ENCODE results near the gene BST2. TPM values are rescaled to one million over a fixed set of nuclear protein-coding genes. Genes with fewer than 3 reads are reported as not detected.

The BST2 gene
- total and polyA plus RNA-seq, 9 of the 15 experiments (the other 6 are each of a cell fraction or from before 2014, with no cell fraction given), result 11.2 to 232 (median 151) TPM

DNA sequence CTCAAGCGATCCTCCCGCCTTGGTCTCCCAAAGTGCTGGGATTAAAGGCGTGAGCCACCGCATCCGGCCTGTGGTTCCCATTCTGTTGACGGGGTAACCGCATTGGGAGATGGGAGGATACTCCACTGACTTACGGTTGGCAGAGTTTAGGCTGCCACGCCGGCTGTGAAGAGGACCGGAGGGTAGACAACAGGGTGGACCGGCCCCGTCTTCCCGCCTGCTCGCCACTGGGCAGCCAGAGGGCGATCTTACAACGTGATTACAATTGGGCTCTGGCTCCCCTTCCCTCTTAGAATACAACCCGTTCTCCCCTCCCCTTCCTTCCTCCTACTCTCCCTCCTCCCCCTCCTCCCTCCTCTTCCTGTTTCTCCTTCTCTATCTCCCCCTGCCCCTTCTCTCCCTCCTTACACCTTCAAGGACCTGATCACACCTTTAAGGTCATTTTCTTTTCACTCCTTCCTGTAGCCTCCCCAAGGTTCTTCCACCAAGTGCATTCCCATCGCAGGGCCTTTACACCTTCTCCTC lies 10.5 kb downstream of the BST2 start (continued):
- TF ChIP-seq CBX2 (IDR thresholded peaks at IDR 0.05; ENCODE audit: insufficient read depth, low read length, poor library complexity, severe bottlenecking), result no peak
- TF ChIP-seq L3MBTL2 (IDR thresholded peaks at IDR 0.05), result 0 out of 2 replicates have a peak, but pooled peaks have one; percentile 15
- no peak for TF ChIP-seq ZNF778 (CRISPR knock-in tag; IDR thresholded peaks at IDR 0.05)
- TF ChIP-seq, protein P1, sequence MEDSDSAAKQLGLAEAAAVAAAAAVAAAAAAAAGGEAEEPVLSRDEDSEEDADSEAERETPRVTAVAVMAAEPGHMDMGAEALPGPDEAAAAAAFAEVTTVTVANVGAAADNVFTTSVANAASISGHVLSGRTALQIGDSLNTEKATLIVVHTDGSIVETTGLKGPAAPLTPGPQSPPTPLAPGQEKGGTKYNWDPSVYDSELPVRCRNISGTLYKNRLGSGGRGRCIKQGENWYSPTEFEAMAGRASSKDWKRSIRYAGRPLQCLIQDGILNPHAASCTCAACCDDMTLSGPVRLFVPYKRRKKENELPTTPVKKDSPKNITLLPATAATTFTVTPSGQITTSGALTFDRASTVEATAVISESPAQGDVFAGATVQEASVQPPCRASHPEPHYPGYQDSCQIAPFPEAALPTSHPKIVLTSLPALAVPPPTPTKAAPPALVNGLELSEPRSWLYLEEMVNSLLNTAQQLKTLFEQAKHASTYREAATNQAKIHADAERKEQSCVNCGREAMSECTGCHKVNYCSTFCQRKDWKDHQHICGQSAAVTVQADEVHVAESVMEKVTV (CRISPR knock-in tag; IDR thresholded peaks at IDR 0.05), result peak; percentile 79
- no peak for TF ChIP-seq MEF2A (IDR thresholded peaks at IDR 0.05; ENCODE audit: control insufficient read depth, low read depth, low read length)
- TF ChIP-seq, protein P2, sequence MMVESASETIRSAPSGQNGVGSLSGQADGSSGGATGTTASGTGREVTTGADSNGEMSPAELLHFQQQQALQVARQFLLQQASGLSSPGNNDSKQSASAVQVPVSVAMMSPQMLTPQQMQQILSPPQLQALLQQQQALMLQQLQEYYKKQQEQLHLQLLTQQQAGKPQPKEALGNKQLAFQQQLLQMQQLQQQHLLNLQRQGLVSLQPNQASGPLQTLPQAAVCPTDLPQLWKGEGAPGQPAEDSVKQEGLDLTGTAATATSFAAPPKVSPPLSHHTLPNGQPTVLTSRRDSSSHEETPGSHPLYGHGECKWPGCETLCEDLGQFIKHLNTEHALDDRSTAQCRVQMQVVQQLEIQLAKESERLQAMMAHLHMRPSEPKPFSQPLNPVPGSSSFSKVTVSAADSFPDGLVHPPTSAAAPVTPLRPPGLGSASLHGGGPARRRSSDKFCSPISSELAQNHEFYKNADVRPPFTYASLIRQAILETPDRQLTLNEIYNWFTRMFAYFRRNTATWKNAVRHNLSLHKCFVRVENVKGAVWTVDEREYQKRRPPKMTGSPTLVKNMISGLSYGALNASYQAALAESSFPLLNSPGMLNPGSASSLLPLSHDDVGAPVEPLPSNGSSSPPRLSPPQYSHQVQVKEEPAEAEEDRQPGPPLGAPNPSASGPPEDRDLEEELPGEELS (CRISPR knock-in tag; IDR thresholded peaks at IDR 0.05; ENCODE audit: borderline replicate concordance), result no peak
- TF ChIP-seq RBM34 (IDR thresholded peaks at IDR 0.05; ENCODE audit: borderline replicate concordance, insufficient read depth, low read length), result no peak
- TF ChIP-seq NCOA4 (IDR thresholded peaks at IDR 0.05; ENCODE audit: partially characterized antibody), result peak; percentile 56
- no peak for TF ChIP-seq XRCC5 (IDR thresholded peaks at IDR 0.05; ENCODE audit: low read depth, low read length)
- TF ChIP-seq, protein P3, sequence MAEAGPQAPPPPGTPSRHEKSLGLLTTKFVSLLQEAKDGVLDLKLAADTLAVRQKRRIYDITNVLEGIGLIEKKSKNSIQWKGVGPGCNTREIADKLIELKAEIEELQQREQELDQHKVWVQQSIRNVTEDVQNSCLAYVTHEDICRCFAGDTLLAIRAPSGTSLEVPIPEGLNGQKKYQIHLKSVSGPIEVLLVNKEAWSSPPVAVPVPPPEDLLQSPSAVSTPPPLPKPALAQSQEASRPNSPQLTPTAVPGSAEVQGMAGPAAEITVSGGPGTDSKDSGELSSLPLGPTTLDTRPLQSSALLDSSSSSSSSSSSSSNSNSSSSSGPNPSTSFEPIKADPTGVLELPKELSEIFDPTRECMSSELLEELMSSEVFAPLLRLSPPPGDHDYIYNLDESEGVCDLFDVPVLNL (CRISPR knock-in tag; IDR thresholded peaks at IDR 0.05; ENCODE audit: low read depth), result no peak
- TF ChIP-seq SREBF2 (CRISPR knock-in tag; IDR thresholded peaks at IDR 0.05), result no peak
- no peak for TF ChIP-seq ZNF561 (CRISPR knock-in tag; conservative IDR thresholded peaks at IDR 0.05)
- no peak for TF ChIP-seq ZSCAN32 (CRISPR knock-in tag; IDR thresholded peaks at IDR 0.05)
- TF ChIP-seq ZBTB7A (IDR thresholded peaks at IDR 0.05; ENCODE audit: borderline replicate concordance, control insufficient read depth, low read depth, low read length), result no peak
- TF ChIP-seq, protein P4, sequence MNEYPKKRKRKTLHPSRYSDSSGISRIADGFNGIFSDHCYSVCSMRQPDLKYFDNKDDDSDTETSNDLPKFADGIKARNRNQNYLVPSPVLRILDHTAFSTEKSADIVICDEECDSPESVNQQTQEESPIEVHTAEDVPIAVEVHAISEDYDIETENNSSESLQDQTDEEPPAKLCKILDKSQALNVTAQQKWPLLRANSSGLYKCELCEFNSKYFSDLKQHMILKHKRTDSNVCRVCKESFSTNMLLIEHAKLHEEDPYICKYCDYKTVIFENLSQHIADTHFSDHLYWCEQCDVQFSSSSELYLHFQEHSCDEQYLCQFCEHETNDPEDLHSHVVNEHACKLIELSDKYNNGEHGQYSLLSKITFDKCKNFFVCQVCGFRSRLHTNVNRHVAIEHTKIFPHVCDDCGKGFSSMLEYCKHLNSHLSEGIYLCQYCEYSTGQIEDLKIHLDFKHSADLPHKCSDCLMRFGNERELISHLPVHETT (CRISPR knock-in tag; conservative IDR thresholded peaks at IDR 0.05 in 1 of 2, IDR thresholded peaks at IDR 0.05 in 1 of 2), result no peak
- no peak for TF ChIP-seq ZFPM2 (CRISPR knock-in tag; IDR thresholded peaks at IDR 0.05)
- TF ChIP-seq, protein P5, sequence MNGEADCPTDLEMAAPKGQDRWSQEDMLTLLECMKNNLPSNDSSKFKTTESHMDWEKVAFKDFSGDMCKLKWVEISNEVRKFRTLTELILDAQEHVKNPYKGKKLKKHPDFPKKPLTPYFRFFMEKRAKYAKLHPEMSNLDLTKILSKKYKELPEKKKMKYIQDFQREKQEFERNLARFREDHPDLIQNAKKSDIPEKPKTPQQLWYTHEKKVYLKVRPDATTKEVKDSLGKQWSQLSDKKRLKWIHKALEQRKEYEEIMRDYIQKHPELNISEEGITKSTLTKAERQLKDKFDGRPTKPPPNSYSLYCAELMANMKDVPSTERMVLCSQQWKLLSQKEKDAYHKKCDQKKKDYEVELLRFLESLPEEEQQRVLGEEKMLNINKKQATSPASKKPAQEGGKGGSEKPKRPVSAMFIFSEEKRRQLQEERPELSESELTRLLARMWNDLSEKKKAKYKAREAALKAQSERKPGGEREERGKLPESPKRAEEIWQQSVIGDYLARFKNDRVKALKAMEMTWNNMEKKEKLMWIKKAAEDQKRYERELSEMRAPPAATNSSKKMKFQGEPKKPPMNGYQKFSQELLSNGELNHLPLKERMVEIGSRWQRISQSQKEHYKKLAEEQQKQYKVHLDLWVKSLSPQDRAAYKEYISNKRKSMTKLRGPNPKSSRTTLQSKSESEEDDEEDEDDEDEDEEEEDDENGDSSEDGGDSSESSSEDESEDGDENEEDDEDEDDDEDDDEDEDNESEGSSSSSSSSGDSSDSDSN (IDR thresholded peaks at IDR 0.05; ENCODE audit: borderline replicate concordance in 1 of 2, low read depth in 2 of 2, low read length in 2 of 2), result no peak
- 0 out of 2 replicates have a peak, but pooled peaks have one; percentile 54 for TF ChIP-seq E2F3 (CRISPR knock-in tag; IDR thresholded peaks at IDR 0.05)
